SK-N-MC (cell line): ENCODE measurements around the gene SZT2.

Experiments
- DNase-seq: peaks from one replicate; pipeline ENCODE4 v3.0.0-alpha.2; 2011; ENCODE audit warnings: low read depth, low spot score
- H3K27ac ChIP-seq: fragments of 200-600 bp; sonication (generic); 2 replicates; pipeline ENCODE4 v1.5.1; 2016; ENCODE audit warnings: mixed run types
- H3K36me3 ChIP-seq: fragments of 200-600 bp; sonication (generic); 2 replicates; pipeline ENCODE4 v1.6.1; 2017; ENCODE audit warnings: antibody characterized with exemption, low read length, mixed read lengths; ENCODE audit not compliant: insufficient read depth
- H3K4me3 ChIP-seq: fragments of 200-600 bp; sonication (generic); 2 replicates; pipeline ENCODE4 v1.5.1; 2016
- H3K9ac ChIP-seq: fragments of 200-600 bp; sonication (generic); 2 replicates; pipeline ENCODE4 v1.8.0; 2017; ENCODE audit warnings: mixed run types, mixed read lengths; ENCODE audit not compliant: insufficient read length
- H3K9me3 ChIP-seq: fragments of 200-600 bp; sonication (generic); 2 replicates; pipeline ENCODE4 v1.6.1; 2017; ENCODE audit warnings: low read depth, mild to moderate bottlenecking, antibody characterized with exemption, low read length, moderate library complexity, mixed read lengths
- EZH2 ChIP-seq: fragments of 200-600 bp; sonication (generic); IDR thresholded peaks from one replicate; pipeline ENCODE4 v1.6.1; 2017; ENCODE audit warnings: antibody characterized with exemption
- FOXP2 ChIP-seq: optimal IDR thresholded peaks from 2 replicates; pipeline ENCODE3; 2011; ENCODE audit warnings: mild to moderate bottlenecking, moderate library complexity; ENCODE audit not compliant: insufficient read depth; ENCODE audit errors: extremely low read length, control extremely low read depth
- POLR2AphosphoS5 ChIP-seq: IDR thresholded peaks from 2 replicates; pipeline ENCODE4 v1.6.1; 2012; ENCODE audit warnings: mild to moderate bottlenecking, low read depth, low read length, borderline replicate concordance

Gene SZT2

GRCh38 chr1:43421976-43422750 lies 32.5 kb downstream of the SZT2 start:
- Histone ChIP-seq H3K27ac (no peak overlapping the region), H3K4me3 (no peak overlapping the region), H3K9me3 (no peaks in the 10 kb centered on the region), H3K36me3 (peaks cover 43% of the 10 kb centered on the region), H3K9ac (no peak overlapping the region)
- TF ChIP-seq EZH2: no peak
- no peak for TF ChIP-seq POLR2AphosphoS5
- no peak for TF ChIP-seq FOXP2
- DNase-seq: no peak

- H3K36me3 ChIP-seq: peaks cover 53% of the 10 kb centered on the region
- H3K9ac ChIP-seq: no peak overlapping the region
- no peak overlapping the region for H3K4me3 ChIP-seq
- DNase-seq: no peak
- H3K9me3 ChIP-seq: no peaks in the 10 kb centered on the region
- TF ChIP-seq POLR2AphosphoS5: no peak
- no peak overlapping the region for H3K27ac ChIP-seq
Measured at GRCh38 chr1:43422995-43423671, 33.4 kb downstream of the SZT2 start.

- Histone ChIP-seq H3K4me3 (no peak overlapping the region), H3K36me3 (peaks cover 58% of the 10 kb centered on the region), H3K9ac (no peak overlapping the region), H3K9me3 (no peaks in the 10 kb centered on the region), H3K27ac (no peak overlapping the region)
- DNase-seq: no peak
- TF ChIP-seq EZH2 (no peak), FOXP2 (no peak), POLR2AphosphoS5 (no peak)
Measured at GRCh38 chr1:43423672-43424550, 34.2 kb downstream of the SZT2 start.

GRCh38 chr1:43425045-43425444 lies 35.3 kb downstream of the SZT2 start:
- no peak for DNase-seq
- no peak overlapping the region for H3K4me3 ChIP-seq
- no peak overlapping the region for H3K27ac ChIP-seq
- no peak overlapping the region for H3K9ac ChIP-seq
- H3K9me3 ChIP-seq: no peaks in the 10 kb centered on the region
- no peak for TF ChIP-seq FOXP2
- no peak for TF ChIP-seq EZH2
- TF ChIP-seq POLR2AphosphoS5: no peak
- H3K36me3 ChIP-seq: peaks cover 51% of the 10 kb centered on the region

- no peak for TF ChIP-seq POLR2AphosphoS5
- TF ChIP-seq FOXP2: no peak
- TF ChIP-seq EZH2: no peak
- DNase-seq: no peak
- H3K4me3 ChIP-seq: no peak overlapping the region
- H3K9ac ChIP-seq: no peak overlapping the region
- H3K36me3 ChIP-seq: peaks cover 51% of the 10 kb centered on the region
- H3K9me3 ChIP-seq: no peaks in the 10 kb centered on the region
- no peak overlapping the region for H3K27ac ChIP-seq
Measured at GRCh38 chr1:43426221-43426620, 36.5 kb downstream of the SZT2 start.

GRCh38 chr1:43427524-43427923 lies 37.8 kb downstream of the SZT2 start:
- no peak for TF ChIP-seq FOXP2
- no peak for TF ChIP-seq EZH2
- no peak for TF ChIP-seq POLR2AphosphoS5
- Histone ChIP-seq H3K27ac (no peak overlapping the region), H3K9ac (no peak overlapping the region), H3K36me3 (peaks cover 62% of the 10 kb centered on the region), H3K4me3 (no peak overlapping the region), H3K9me3 (no peaks in the 10 kb centered on the region)
- no peak for DNase-seq

- no peak for DNase-seq
- no peaks in the 10 kb centered on the region for H3K9me3 ChIP-seq
- H3K36me3 ChIP-seq: peaks cover 66% of the 10 kb centered on the region
- H3K9ac ChIP-seq: no peak overlapping the region
- TF ChIP-seq FOXP2 (no peak), EZH2 (no peak), POLR2AphosphoS5 (no peak)
- H3K27ac ChIP-seq: no peak overlapping the region
- H3K4me3 ChIP-seq: no peak overlapping the region
Measured at GRCh38 chr1:43427941-43428340, 38.2 kb downstream of the SZT2 start.

GRCh38 chr1:43430831-43431230 lies 41.1 kb downstream of the SZT2 start:
- no peaks in the 10 kb centered on the region for H3K9me3 ChIP-seq
- no peak for TF ChIP-seq EZH2
- TF ChIP-seq FOXP2: no peak
- TF ChIP-seq POLR2AphosphoS5: no peak
- no peak overlapping the region for H3K4me3 ChIP-seq
- no peak overlapping the region for H3K27ac ChIP-seq
- no peak overlapping the region for H3K9ac ChIP-seq
- no peak for DNase-seq
- H3K36me3 ChIP-seq: peaks cover 70% of the 10 kb centered on the region
